ENCODE results near the gene PRPSAP1.
"Not testable (repeated sequence)": the region's sequence is repeated elsewhere in the genome, so short reads cannot be mapped to it uniquely, and the experiment has no call there.

PRPSAP1 gene

DNA sequence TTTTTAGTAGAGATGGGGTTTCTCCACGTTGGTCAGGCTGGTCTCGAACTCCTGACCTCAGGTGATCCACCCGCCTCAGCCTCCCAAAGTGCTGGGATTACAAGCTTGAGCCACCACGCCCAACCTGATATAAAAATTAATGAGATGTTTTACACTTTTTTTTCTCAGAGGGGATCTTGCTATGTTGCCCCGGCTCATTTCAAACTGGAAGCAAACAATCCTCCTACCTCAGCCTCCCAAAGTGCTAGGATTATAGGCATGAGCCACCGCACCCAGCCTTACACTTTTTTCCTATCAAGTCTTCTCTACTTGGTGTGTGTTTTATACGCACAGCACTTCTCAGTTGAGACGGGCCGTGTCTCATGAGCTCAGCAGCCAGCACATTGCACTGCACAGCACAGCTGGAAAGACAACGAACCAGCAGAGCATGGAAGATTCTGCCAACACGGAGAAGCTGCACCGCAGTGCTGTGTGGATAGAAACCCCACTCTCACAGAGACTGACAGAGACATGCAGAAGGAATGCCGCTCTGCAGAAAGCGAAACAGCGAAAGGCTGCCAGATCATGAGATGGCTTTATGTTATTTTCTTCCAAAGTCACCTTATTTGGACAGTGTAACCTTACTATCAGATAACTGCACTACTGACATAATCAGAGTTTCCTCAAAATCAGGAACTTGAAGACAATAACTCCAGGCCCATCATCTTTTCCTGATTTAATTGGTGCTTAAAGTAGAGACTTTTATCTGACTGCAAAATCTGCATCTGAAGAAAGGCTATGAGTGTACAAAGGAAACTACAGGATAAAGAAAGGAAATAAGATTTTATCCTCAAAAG, 39.1 kb downstream of the PRPSAP1 start:
- no peak for DNase-seq

DNA sequence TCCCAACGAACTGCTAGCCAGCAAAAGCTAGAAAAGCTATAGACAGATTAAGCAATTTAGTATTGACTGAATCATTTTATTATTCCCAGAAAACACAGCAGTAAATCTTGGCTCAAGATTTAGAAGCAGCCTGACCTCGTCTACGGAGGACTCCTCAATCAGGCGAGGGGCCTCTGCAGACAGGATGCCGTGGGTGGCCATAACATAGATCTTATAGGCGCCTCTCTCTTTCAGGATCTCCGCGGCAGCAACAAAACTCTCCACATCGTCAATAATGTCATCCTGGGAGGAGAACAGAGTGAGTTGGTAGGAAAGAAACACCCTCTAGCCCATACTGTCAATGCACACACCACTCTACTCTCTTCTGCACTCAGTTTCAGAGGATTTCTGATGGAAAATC, 41.0 kb downstream of the PRPSAP1 start:
- DNase-seq, result no peak

DNA sequence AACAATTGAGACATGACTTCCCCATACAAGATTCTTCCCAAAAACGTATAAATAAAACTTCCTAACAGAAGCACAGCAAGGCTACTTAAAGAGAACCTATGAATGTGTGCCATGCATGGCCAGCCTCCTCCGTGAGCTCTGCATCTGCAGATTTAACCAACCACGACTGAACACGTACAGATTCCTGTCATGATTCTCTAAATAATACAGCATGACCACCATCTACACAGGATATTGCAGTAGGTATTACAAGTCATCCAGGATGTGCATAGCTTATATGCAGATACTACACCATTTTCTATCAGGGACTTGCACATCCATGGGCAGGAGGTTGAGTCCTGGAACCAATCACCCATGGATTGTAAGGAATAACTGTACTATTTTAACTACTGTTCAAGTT, 44.3 kb downstream of the PRPSAP1 start:
- DNase-seq, result no peak

DNA sequence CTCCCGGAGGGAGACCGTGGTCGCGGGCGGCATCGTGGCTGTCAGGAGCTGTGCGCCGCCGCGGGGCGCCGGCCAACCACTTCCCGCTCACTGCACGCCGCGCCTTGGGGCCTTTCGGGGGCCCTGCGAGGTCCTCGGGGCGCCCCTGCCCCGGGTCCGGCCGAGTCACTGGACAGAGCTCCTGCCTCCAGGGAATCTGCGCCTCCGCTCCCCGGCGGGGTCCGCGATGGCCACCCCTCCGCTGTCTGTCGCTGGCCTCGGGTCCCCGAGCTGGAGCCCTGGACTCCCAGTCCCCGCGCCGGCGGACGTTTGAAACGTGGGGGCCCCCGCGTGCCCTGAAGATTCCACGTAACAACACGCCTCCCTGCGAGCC, 45.8 kb downstream of the PRPSAP1 start, which contains the start of gene QRICH2:
Gene QRICH2 (minus strand): TSS at position 311 of the 373 bp plus-strand sequence. CDS start 278 bp downstream, at position 33.
- no peak for DNase-seq

DNA sequence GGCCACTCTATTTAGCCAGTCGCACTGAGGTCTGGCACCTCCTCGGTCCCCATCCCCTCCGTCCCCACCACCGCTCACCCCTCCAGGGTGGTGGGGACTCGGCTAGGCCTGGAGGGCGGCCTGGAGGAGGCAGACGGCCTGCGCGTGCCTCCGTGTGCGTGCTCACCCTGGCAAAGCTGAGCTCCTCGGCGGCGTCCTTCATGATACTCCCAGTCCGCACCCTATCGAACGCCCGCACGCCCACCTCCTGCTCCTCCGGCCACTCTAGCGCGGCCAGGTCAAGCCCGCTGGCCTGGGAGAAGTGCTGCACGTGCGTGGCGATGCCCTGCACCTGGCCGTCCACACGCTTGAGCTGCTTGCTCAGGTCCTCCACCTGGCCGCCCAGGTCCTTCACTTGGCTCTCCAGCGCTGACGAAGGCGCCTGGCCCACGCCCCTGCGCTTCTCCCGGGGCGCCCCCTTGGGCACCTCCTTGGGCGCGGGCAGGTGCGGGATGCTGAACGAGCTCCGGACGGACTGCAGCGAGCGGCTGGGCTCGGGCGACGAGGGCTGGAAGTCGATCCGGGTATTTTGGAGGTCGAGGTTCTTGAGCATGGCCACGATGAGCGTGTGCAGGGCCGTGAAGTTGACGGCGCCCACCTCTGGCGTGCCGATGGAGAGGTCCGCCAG, 46.3 kb downstream of the PRPSAP1 start:
- DNase-seq, result no peak

DNA sequence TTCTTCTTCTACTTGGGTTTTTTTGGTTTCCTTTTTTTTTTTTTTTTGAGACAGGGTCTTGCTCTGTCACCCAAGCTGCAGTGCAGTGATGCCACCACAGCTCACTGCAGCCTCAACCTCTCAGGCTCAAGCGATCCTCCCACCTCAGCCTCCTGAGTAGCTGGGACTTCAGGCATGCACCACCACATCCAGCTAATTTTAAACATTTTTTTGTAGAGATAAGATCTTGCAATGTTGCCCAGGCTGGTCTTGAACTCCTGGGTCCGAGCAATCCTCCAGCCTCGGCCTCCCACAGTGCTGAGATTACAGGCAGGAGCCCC, 48.6 kb downstream of the PRPSAP1 start:
- DNase-seq, result not testable (repeated sequence)

DNA sequence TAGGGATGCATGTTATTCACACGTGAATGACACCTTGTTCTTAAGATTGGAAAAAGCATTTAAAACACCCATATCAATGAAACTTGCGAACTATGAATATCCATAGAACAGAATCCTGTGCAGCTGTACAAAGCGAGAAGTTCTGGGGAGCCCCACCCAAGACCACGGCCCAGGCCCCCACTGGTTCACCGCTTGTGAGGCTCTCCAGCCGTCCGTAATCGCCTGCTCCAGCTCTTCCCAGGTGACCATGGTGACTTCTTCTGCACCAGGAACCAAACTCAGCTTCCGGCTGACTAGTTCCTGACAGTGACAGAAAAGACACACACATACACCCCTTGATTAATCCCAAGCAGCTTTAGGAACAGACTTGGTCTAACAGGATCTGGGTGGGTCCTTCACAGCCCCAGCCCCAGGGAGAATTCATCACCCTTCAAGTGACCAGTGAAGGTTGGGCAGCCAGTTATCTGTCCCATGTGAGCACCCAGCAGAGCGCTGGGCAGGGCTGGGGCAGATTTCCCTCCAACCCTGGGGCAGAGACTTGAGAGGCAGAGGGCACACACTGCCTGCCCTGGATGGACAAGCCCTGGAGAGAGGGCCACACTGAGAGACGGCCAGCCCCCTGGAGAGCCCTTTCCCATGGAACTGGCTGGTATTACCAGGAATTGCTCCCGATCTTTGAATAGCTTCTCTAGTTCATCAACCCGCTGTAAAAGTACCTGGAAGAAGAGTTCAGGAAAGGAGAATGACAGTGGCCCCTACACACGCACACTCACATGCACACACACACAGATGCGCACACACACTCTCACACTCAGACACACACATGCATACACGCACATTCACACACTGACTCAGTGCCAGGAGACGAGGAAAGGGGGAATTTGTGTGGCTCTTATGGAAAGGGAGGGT, 49.2 kb downstream of the PRPSAP1 start:
- no peak for DNase-seq

DNA sequence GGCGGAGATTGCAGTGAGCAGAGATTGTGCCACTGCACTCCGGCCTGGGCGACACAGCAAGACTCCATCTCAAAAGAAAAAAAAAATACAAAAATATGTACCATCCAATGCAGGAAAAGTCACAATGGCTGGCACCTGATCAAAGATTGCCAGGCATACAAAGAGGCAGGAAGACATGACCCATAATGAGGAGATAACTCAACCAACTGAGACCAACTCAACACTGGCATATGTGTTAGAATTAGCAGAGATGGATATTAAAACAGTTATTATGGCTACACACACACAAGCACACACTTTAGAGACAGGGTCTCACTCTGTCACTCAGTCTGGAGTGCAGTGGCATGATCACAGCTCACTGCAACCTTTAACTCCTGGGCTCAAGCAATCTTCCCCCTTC, 56.3 kb downstream of the PRPSAP1 start:
- DNase-seq, result no peak

DNA sequence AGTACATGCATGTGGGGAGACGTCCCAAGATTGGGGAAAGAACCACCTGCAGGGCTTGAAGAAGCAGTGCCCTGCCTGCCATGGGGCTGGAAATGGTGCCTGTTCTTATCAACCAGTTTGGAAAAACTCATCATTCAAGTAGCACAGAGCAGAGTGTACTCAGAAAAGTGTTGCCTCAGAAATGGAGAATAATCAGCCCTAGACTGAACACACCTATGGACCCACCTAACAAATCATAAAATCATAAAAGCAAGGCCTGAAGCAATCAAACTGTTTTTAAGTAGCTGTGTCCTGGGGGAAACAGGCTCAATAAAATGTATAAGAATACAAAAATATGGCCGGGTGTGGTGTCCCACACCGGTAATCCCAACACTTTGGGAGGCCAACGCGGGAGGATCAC, 56.8 kb downstream of the PRPSAP1 start:
- no peak for DNase-seq

DNA sequence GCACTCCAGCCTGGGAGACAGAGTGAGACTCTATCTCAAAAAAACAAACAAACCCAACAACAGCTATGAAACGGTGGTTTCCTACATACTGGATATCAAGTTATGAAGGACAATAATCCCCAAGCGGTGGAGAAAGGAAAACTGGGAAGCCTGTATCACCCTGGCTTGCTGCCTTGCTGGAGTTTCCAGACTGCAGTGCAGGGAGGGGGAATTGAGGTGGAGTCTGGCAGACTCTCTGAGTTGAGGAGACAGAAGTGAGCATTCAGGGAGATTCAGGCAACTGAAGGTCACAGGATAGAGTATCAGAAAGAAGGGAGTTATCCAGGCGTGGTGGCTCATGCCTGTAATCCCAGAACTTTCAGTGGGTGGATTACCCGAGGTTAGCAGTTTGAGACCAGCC, 57.5 kb downstream of the PRPSAP1 start:
- DNase-seq, result no peak

DNA sequence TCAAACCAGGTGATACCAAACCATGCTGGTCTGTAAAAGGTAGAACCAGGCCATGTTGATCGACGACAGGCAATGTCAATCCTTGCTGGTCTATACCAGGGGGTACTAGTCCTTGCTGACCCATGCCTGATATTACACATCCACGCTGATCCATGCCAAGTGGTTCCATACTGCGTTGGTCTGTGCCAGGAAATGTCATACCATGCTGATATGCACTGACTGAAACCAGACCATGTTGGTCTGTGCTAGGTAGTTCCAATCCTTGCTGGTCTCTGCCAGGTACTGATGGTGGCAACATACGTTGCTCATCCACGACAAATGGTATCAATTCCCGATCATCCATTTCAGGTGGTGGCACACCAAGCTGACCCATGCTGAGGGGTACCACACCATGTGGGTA, 60.6 kb downstream of the PRPSAP1 start:
- no peak for DNase-seq

DNA sequence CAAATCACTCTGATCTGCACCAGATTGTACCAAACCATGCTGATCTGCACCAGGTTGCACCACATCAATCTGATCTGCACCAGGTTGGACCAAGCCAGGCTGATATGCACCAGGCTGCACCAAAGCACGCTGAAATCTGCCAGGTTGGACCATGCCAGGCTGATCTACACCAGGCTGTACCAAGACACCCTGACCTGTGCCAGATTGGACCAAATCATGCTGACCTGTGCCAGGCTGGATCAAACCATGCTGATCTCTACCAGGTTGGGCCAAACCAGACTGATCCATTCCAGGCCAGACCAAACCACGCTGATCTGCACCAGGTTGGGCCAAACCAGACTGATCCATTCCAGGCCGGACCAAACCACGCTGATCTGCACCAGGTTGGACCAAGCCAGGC, 61.1 kb downstream of the PRPSAP1 start:
- no peak for DNase-seq

DNA sequence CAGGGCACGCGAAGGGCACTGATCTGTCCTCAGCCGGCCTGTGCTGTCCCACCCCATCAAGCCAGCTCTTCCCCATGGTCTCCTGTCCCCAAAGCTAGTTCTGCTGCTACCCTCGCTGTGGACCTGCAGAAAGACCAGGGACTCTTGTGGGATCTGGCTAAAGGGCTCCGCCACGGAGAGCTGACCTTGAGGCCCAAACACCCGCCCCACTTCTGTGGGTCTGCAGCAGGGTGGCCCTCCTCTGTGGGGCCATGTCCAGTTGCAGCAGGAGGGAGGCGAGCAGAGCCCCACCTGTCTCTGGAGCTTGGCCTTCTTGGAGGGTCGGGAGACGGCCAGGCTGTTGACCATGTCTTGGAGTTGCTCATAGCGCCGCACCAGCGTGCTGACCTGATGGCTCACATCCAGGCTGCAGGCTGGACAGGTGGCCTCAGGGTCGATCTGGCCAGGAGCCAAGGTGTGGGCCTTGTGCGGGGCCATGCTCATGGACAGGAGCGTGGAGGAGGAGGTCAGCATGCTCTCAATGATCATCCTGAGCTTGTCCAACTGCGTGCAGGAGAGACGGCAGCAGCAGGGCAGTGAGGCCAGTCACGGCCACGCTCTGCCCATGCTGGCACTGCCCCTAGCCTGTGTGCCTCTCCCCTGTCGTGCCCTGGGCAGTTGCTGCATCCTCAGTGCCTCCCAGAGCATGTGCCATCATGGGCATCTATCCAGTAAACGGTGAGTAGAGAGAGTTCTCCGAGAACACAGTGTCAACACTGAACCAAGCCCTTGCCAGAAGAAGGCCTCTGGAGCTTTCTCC, 71.9 kb downstream of the PRPSAP1 start:
- no peak for DNase-seq

DNA sequence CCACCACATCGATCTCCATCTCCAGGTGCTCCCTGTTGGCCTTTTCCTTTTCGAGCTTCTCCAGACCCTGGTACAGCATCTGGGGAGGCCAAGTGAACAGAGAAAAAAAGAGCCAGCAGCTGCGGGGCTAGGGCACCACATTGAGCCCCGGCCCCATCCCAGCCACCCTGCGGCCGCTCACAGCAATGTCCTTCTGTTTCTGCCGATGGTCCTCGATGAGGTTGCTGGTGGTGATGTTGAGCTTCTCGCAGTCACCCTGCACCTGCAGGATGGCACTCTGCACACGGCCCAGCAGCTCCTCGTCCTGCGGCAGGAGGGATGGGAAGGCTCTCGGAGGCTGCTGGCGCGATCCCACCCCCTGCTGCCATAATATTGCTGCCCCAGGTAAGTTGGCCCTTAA, 73.1 kb downstream of the PRPSAP1 start:
- no peak for DNase-seq

DNA sequence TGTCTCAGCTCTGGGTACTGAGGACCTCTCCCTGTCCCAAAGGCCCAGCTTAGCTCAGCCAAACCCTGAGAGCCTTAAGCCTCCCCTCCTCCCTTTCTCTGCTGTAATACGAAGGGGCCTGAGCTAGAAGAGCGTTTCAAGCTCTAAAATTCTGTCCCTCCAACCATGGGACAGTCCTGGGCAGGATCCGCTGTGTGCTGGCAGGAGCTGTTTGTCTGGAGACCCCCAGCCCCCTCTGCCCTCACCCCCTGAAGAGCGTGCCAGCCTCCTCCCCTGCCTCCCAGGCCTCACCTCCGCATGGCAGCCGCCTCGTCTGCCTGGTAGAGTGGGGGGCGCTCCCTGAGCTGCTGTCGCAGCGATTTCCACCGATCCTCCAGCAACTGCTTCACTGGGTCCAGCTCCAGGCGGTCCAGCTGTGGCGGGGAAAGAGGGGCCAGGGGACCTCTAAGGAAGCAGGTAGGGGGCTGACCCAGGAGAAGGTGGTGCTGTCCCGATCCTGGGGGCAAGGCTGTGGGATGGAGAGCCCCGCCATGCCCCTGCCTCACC, 73.9 kb downstream of the PRPSAP1 start:
- no peak for DNase-seq

DNA sequence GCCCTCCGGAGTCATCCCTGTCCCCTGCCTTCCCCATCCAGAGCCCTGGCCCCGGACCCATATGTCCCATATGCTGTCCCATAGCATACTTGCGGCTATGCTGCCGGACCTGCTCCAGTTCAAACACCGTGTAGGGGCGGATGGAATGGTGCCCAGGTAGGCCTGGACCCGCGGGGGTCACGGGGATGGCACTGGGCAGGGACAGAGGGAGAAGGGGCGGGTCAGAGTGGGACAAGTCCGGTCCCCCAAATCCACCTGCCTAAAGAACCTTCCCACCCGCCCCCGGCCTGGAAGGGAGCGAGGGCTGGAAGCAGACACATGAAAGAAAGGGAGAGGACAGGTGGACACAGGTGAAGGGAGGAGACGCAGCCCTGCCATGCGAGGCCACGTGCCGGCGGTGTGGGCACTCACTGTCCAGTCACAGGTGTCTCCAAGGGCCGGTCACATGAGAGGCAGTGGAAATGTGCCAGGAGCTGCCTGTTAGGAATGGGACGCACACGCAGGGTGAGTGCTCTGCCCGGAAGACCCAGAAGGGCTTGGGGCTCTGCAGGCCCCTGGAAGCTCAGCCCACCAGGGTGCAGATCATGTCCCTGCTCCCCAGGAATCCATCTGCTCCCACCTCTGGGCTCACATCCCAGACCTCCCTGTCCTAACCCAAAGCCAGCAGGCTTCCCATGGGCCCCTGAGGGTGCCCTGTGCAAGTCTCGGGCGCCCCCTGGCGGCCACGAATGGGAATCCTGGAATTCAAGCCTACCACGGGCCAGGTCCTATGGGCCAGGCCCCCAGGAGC, 74.6 kb downstream of the PRPSAP1 start:
- peak; percentile 90 to 91 for DNase-seq

DNA sequence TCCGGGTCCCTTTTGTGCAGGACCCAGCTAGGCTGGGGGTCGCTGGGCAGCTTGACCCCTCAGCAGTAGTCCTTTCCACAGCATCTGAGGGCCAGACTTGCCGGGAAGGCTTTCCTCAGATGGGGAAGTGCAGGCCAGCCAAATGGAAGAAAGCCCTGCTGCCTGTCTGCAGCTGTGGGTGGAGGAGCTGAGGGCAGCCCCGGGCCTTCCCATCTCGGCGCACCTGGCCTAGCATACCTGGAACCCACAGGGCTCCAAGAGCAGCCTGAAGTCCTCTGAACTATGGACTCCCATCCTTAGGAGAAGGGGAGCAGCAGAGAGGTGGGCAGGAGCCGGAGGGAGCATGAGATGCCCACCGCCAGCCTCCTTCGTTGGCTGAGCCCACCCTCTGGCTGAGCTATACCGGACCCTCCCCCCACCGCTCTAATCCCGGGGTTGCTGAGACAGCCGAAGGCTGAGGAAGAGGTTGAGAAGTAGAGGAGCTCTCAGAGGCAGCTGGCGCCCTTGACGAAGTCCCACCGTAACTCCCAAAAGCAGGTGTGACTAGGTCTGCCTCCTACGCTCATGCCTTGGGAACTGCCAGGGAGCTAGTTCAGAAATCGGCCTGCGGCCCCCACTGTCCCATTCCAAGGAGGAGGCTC, 75.3 kb downstream of the PRPSAP1 start:
- DNase-seq, result no peak

DNA sequence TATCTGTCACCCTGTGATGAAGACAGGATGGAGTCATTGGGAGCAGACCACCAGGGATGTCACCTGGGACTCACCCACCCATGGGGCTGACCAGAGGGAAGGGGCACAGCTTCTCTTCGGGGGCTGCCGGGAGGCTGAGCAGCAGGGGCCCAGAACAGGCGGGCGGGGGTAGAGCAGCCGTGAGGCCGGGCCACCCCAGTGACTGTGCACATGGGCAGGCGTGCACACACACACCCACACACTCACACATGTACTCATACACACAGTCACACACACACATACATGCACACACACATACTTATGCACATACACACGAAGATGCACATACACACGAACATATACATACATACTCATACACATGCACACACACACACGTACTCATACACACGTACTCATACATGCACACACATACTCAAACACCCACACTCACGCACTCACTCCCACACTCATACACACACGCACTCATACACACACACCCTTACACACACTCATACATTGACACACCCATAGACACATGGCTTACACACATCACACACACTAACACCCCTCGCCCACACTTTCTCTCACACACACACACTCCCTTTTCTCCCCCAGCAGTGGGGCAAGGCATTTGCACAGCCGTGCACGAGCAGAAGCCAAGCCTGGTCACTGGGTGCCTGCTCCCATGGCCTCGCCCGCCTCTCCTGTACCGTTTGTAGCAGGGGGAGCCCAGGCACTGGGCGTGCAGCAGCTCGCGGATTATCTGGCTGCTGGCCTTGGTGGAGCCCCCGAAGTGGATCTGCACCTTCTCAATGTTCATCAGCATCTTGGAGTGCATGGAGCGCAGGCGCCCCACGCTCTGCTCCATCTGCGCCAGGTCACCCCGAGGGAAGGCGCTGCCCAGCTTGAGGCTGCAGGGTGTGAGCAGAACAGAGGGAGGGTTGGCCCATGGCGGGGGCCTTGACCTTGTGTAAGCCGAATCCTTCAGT, 76.1 kb downstream of the PRPSAP1 start:
- DNase-seq, result no peak

DNA sequence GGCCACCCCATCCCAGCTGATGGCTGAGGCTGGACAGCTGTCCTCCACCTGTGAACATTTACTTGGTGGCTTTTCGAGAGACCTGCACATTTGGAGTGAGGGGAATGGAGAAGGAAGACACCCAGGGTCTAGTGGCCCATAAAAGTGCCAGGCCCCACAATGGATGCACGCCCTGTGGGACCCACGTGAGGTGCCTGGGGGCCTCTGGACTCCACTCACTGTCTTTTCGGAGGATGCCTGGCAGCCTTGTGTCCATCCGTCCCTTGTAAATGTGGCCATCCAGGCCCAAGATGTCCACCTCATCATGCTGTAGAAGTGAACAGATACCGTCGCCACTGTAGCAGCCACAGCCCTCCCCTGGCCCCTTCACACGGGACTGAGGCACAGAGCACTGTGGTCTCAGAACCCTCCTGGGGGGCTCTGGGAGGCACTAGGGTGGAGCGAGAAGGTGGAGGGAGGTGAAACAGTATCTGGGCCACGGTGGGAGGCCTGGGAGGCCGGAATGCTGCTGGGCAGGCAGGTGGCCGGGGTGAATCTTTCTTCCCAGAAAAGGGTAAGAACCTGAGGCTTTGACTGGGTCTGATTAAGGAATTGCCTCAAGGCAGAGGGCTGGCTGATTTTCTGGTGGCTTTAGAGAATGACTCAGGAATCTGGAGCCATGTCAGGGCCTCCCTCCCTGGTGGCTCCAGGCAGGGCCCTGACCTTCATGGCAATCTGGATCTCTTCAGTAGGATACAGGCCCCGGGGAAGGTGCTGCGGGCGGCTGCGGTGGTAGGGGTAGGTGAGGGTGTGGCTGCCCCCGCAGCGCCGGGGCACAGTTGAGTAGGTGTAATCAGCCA, 77.0 kb downstream of the PRPSAP1 start:
- no peak for DNase-seq

Measured in stimulated activated CD4-positive, alpha-beta T cell treated with anti-CD3 and anti-CD28 coated beads, Interleukin-2, amount 100 ng/mL, for 24 hours (primary cell).